Endodermal cell (in vitro differentiated cells): ENCODE measurements around the gene ATE1. TPM values are rescaled to one million over a fixed set of nuclear protein-coding genes. Genes with fewer than 3 reads are reported as not detected.

Experiments
- DNase-seq: peaks from one replicate; pipeline ENCODE4 v3.0.0-alpha.2; 2017
- H3K27ac ChIP-seq: 2 replicates; pipeline ENCODE4 v1.5.1; 2013; ENCODE audit warnings: mild to moderate bottlenecking, low read depth, low read length, moderate library complexity
- H3K27me3 ChIP-seq: 2 replicates; pipeline ENCODE4 v1.6.1; 2013; ENCODE audit warnings: mild to moderate bottlenecking, low read length, moderate library complexity; ENCODE audit not compliant: insufficient read depth, control insufficient read depth, poor library complexity, severe bottlenecking
- H3K36me3 ChIP-seq: 2 replicates; pipeline ENCODE4 v1.7.0; 2013; ENCODE audit warnings: mild to moderate bottlenecking, low read length, moderate library complexity; ENCODE audit not compliant: control insufficient read depth, insufficient read depth
- H3K4me1 ChIP-seq: one replicate; pipeline ENCODE4 v1.7.0; 2013; ENCODE audit warnings: low read length; ENCODE audit not compliant: control insufficient read depth, insufficient read depth
- H3K4me3 ChIP-seq: 2 replicates; pipeline ENCODE4 v1.5.1; 2013; ENCODE audit warnings: mild to moderate bottlenecking, low read length, moderate library complexity
- H3K9ac ChIP-seq: 2 replicates; pipeline ENCODE4 v1.6.1; 2013; ENCODE audit warnings: mild to moderate bottlenecking, low read length, moderate library complexity; ENCODE audit not compliant: poor library complexity, severe bottlenecking; ENCODE audit errors: extremely low read depth
- H3K9me3 ChIP-seq: 2 replicates; pipeline ENCODE4 v1.6.1; 2013; ENCODE audit warnings: mild to moderate bottlenecking, low read length, moderate library complexity; ENCODE audit not compliant: control insufficient read depth
- H3K27ac Mint-ChIP-seq: 2 replicates; pipeline ENCODE4 v1.8.0; 2020; ENCODE audit warnings: mixed read lengths
- H3K27me3 Mint-ChIP-seq: 2 replicates; pipeline ENCODE4 v1.8.0; 2021; ENCODE audit warnings: mild to moderate bottlenecking, mixed read lengths; ENCODE audit not compliant: insufficient read depth
- H3K36me3 Mint-ChIP-seq: 2 replicates; pipeline ENCODE4 v1.8.0; 2020; ENCODE audit warnings: low read depth, mixed read lengths
- H3K4me1 Mint-ChIP-seq: 2 replicates; pipeline ENCODE4 v1.8.0; 2020; ENCODE audit warnings: mixed read lengths
- H3K4me3 Mint-ChIP-seq: 2 replicates; pipeline ENCODE4 v1.8.0; 2020; ENCODE audit warnings: mild to moderate bottlenecking, moderate library complexity, mixed read lengths
- H3K9me3 Mint-ChIP-seq: 2 replicates; pipeline ENCODE4 v1.8.0; 2020; ENCODE audit warnings: mild to moderate bottlenecking, mixed read lengths
- CTCF ChIP-seq: fragments of 200-600 bp; sonication (generic); conservative IDR thresholded peaks from 2 replicates; pipeline ENCODE4 v1.5.0; 2021; ENCODE audit warnings: antibody characterized with exemption, mild to moderate bottlenecking
- WGBS, 2 experiments: methylation state at CpG; one replicate each; pipeline versions ENCODE4 v1.1.5 to v1.1.7; 2013; ENCODE audit warnings: missing lambda C conversion rate in 2 of 2, mixed read lengths in 1 of 2; ENCODE audit not compliant: insufficient coverage in 1 of 2, insufficient read length in 1 of 2; 5-methylcytosine and 5-hydroxymethylcytosine counted together
- total RNA-seq, 2 donors: library from RNA; stranded (reverse); fragmentation: NEBNext Ultra II Directional in 1 of 2; extraction: Animal tissue kit (Norgen Biotek cat#: 25700) in 1 of 2; gene quantifications; 2 replicates in 1 of 2; 3 replicates in 1 of 2; pipeline ENCODE4 v1.2.1, GENCODE V29; 2021

ATE1 gene
- total RNA-seq, 2 donors from 2014 or later, result 31.2 to 32.2 TPM

- peaks cover 3% of the 10 kb centered on the region for H3K4me1 ChIP-seq
- H3K9ac ChIP-seq, result no peak overlapping the region
- H3K27ac ChIP-seq, result no peak overlapping the region
- H3K27me3 Mint-ChIP-seq, result no peaks in the 10 kb centered on the region
- H3K27me3 ChIP-seq, result peaks cover under 1% of the 10 kb centered on the region
- no peak overlapping the region for H3K27ac Mint-ChIP-seq
- H3K36me3 ChIP-seq, result no peaks in the 10 kb centered on the region
- H3K36me3 Mint-ChIP-seq, result no peaks in the 10 kb centered on the region
- no peak for DNase-seq
- peaks cover 12% of the 10 kb centered on the region for H3K4me1 Mint-ChIP-seq
- H3K4me3 ChIP-seq, result no peak overlapping the region
- no peaks in the 10 kb centered on the region for H3K9me3 Mint-ChIP-seq
- no peaks in the 10 kb centered on the region for H3K9me3 ChIP-seq
- TF ChIP-seq CTCF, result no peak
- H3K4me3 Mint-ChIP-seq, result no peak overlapping the region
- 81 to 93% methylated on average over 6 to 10 of the region's 10 CpGs for WGBS, 2 experiments
These were observed 235.2 kb downstream of the ATE1 start for GRCh38 chr10:121692626-121693025.

- H3K27me3 Mint-ChIP-seq, result peaks cover 2% of the 10 kb centered on the region
- 79 to 87% methylated on average over 2 to 3 of the region's 3 CpGs for WGBS, 2 experiments
- TF ChIP-seq CTCF, result no peak
- Histone ChIP-seq H3K9ac (no peak overlapping the region), H3K4me3 (no peak overlapping the region), H3K27me3 (peaks cover 6% of the 10 kb centered on the region), H3K9me3 (no peaks in the 10 kb centered on the region), H3K27ac (no peak overlapping the region), H3K36me3 (no peaks in the 10 kb centered on the region), H3K4me1 (peaks cover 3% of the 10 kb centered on the region)
- no peak for DNase-seq
- no peaks in the 10 kb centered on the region for H3K9me3 Mint-ChIP-seq
- no peak overlapping the region for H3K4me3 Mint-ChIP-seq
- peaks cover 12% of the 10 kb centered on the region for H3K4me1 Mint-ChIP-seq
- no peak overlapping the region for H3K27ac Mint-ChIP-seq
- no peaks in the 10 kb centered on the region for H3K36me3 Mint-ChIP-seq
These were observed 236.9 kb downstream of the ATE1 start for GRCh38 chr10:121690970-121691369.

Other genes starting within 250 kb of the ATE1 start
- gene NSMCE4A, start 47.2 kb upstream of the ATE1 start, total RNA-seq, result 10 to 100 TPM; 55.3 to 69.7 TPM
- gene TACC2, start 61.1 kb upstream of the ATE1 start, total RNA-seq, result 10 to 100 TPM; 24.5 to 34.1 TPM